Pancreas (tissue), 10 donors: ENCODE data around the gene USP3. TPM values are rescaled to one million over a fixed set of nuclear protein-coding genes. Genes with fewer than 3 reads are reported as not detected.

Experiments
- ATAC-seq, 4 donors: fragments of 200-7000 bp; cut with Tn5 transposase; one replicate each; pipeline versions ENCODE4 v1.8.0 to v1.9.1; 2020; ENCODE audit warnings: mild to moderate bottlenecking in 4 of 4, moderate library complexity in 4 of 4
- DNase-seq, 6 donors: peaks; one replicate each; pipeline ENCODE4 v3.0.0-alpha.2; 2020
- FAIRE-seq: peaks from 2 replicates; lab custom pipeline; 2012; peaks lifted over from hg19 to GRCh38; lab: Jason Lieb, UNC
- H3K27ac ChIP-seq, 4 donors: fragments of 200-600 bp; sonication (generic); 1 replicate in 3 of 4; 2 replicates in 1 of 4; pipeline versions ENCODE4 v1.5.0 to v1.8.0; 2020
- H3K27me3 ChIP-seq, 4 donors: fragments of 200-600 bp; one replicate each; pipeline ENCODE4 v1.8.0; 2021
- H3K36me3 ChIP-seq, 3 donors: fragments of 200-600 bp; sonication (generic) in 1 of 3; one replicate each; pipeline versions ENCODE4 v1.5.0 to v1.8.0; 2020 to 2021
- H3K4me1 ChIP-seq, 3 donors: fragments of 200-600 bp; one replicate each; pipeline ENCODE4 v1.8.0; 2021
- H3K4me3 ChIP-seq, 4 donors: fragments of 200-600 bp; sonication (generic) in 2 of 4; one replicate each; pipeline versions ENCODE4 v1.5.0 to v1.8.0; 2020 to 2021
- H3K9me3 ChIP-seq, 4 donors: fragments of 200-600 bp; one replicate each; pipeline ENCODE4 v1.8.0; 2021
- WGBS, 2 donors: extraction: QIAGEN DNeasy Blood & Tissue Kit; methylation state at CpG; one replicate each; pipeline ENCODE4 v1.1.7; 2013; 5-methylcytosine and 5-hydroxymethylcytosine counted together
- intact Hi-C, 3 donors: fragments of 100-400 bp; cut with DNase I; formaldehyde crosslinking; loops; one replicate each; pipeline versions ENCODE4 v1.11.1 to v1.14.2; 2022
- polyA plus RNA-seq, 2 donors: library from polyadenylated mRNA; stranded (reverse); fragments of 200-250 nt; gene quantifications; one replicate each; pipeline ENCODE4 v1.2.3, GENCODE V29; 2013
- total RNA-seq, 6 donors: library from RNA; stranded (reverse); fragmentation: NEBNext Ultra II Directional in 4 of 6; extraction: Animal tissue kit (Norgen Biotek cat#: 25700) in 4 of 6; gene quantifications; one replicate each; pipeline versions ENCODE4 v1.2.1 to v1.2.4, GENCODE V29; 2021 to 2023
- TF ChIP-seq, protein P1 (sequence below), 4 donors: fragments of 200-600 bp; sonication (generic) in 3 of 4; IDR thresholded peaks; one replicate each; pipeline versions ENCODE4 v1.5.0 to v1.8.0; 2021; ENCODE audit warnings: antibody characterized with exemption in 4 of 4
- donor health status: healthy with polysubstance abuse.
- donor health status: DM: no; HTN: no; CAD: no; lungs with moderate emphysema.
- donor health status: DM: no; HTN: no; CAD: no.
- donor health status: control.
- donor health status: control.
- donor health status: Bipolar disorder and iron deficiency.
- donor health status: DM: yes; HTN: yes; CAD: no.
- donor health status: DM: no; HTN: no; CAD: no.
- donor health status: DM: no; HTN: no; CAD: no.
- donor health status: DM: yes; HTN: yes; CAD: no.

USP3 gene
- total and polyA plus RNA-seq, 8 donors = 28.5 to 50.8 (median 41.2) TPM

DNA sequence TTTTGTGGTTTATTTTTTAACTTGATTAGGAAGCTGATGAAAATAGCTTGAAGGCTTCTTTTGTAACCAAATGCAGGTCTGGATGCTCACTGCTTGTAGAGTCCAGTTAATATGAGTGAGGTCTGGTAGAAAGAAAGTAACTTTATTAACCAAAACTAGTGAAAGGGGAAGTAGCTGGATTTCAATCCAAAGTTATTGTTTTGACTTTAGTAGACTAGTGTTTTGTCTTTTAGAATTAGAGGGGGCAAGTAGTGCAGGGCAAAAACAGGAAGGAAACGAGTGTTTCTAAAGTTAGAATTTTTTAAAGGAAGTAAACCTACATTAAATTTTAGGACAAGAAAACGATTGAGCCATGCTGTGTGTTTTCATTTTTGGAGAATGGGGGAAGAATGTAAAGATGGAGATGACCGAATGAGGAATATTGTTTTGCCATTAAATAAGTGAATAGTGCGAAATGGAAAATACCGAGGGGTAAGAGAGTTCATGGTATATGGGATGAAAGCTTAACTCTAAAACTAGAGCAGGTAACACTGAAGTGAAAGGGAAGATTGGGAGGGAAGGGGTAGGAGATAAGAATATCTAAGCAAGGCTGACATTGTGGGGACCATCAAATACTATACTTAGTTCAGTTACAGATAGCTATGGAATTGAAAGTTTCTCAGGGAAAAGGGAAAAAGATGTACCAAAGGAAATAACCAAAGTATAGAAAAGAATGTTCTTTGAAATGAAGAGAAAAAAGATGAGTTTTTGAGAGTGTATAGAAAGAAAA is 40.0 kb downstream of the USP3 start:
- Histone ChIP-seq H3K27ac (no peak overlapping the region), H3K9me3 (no peaks in the 10 kb centered on the region), H3K4me3 (no peak overlapping the region), H3K36me3 (peaks cover 0 to 4% (median 0%) of the 10 kb centered on the region in 3 donors), H3K27me3 (no peaks in the 10 kb centered on the region), H3K4me1 (peaks cover 0 to 14% (median 0%) of the 10 kb centered on the region in 3 donors)
- FAIRE-seq = no peak
- TF ChIP-seq, protein P1, sequence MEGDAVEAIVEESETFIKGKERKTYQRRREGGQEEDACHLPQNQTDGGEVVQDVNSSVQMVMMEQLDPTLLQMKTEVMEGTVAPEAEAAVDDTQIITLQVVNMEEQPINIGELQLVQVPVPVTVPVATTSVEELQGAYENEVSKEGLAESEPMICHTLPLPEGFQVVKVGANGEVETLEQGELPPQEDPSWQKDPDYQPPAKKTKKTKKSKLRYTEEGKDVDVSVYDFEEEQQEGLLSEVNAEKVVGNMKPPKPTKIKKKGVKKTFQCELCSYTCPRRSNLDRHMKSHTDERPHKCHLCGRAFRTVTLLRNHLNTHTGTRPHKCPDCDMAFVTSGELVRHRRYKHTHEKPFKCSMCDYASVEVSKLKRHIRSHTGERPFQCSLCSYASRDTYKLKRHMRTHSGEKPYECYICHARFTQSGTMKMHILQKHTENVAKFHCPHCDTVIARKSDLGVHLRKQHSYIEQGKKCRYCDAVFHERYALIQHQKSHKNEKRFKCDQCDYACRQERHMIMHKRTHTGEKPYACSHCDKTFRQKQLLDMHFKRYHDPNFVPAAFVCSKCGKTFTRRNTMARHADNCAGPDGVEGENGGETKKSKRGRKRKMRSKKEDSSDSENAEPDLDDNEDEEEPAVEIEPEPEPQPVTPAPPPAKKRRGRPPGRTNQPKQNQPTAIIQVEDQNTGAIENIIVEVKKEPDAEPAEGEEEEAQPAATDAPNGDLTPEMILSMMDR (IDR thresholded peaks at IDR 0.05) = no peak
- ATAC-seq = peak in 1 of 4 donors; percentile 16
- intact Hi-C loops = no loop called here
- 82% methylated on average over 5 of the region's 5 CpGs for WGBS, 2 donors
- DNase-seq = no peak

DNA sequence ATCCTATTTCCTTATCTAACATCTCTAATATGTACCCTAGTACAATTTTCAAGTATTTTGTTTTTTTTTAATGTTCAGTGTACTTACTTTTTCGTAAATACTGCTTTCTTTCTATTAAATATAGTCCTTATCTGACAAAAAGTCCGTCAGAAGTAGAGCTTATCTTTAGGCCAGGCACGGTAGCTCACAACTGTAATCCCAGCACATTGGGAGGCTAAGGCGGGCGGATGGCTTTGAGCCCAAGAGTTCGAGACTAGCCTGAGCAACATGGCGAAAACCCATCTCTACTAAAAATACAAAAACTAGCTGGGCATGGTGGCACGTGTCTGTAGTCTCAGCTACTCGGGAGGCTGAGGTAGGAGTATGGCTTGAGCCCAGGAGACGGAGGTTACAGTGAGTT is 41.1 kb downstream of the USP3 start:
- Histone ChIP-seq H3K27me3 (no peaks in the 10 kb centered on the region), H3K27ac (no peak overlapping the region), H3K4me1 (peaks cover 0 to 4% (median 0%) of the 10 kb centered on the region in 3 donors), H3K36me3 (peaks cover 0 to 4% (median 0%) of the 10 kb centered on the region in 3 donors), H3K9me3 (no peaks in the 10 kb centered on the region), H3K4me3 (no peak overlapping the region)
- FAIRE-seq (no peak), ATAC-seq (no peak), DNase-seq (no peak)
- intact Hi-C loops = no loop called here
- whole genome bisulfite sequencing, 2 donors = 82 to 84% methylated on average over 10 of the region's 10 CpGs
- TF ChIP-seq, protein P1 (IDR thresholded peaks at IDR 0.05) = no peak

DNA sequence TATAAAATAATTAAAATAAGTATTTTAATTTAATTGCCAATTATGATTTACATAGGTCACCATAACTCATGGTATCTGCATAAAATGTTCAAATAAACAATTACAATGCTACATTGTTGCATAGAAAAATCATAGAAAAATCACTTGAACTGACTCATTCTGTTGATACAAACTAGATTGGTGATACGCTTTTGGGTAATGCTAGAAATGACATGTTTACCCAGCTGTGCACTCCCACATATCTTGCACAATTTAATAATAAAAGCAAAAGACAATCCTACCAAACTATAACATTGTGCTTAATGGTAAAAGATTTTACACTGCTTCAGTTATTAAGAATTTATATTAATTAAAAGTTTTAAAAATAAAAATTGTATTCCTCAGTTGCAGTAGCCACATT is 47.0 kb downstream of the USP3 start:
- peak overlapping the region in 2 of 4 donors; percentile 35 to 79 for H3K27ac ChIP-seq
- TF ChIP-seq, protein P1 (IDR thresholded peaks at IDR 0.05) = no peak
- H3K36me3 ChIP-seq = peaks cover 0 to 4% (median 0%) of the 10 kb centered on the region in 3 donors
- ATAC-seq = peak; percentile 66 to 80 (median 74)
- no peaks in the 10 kb centered on the region for H3K9me3 ChIP-seq
- intact Hi-C loops = no loop called here
- peak in 3 of 6 donors; percentile 42 to 55 (median 48) for DNase-seq
- no peak overlapping the region for H3K4me3 ChIP-seq
- peak; percentile 64 for FAIRE-seq
- no peaks in the 10 kb centered on the region for H3K27me3 ChIP-seq
- H3K4me1 ChIP-seq = peaks cover 24 to 34% (median 33%) of the 10 kb centered on the region in 3 donors
- 34 to 37% methylated on average over 1 of the region's 1 CpG for WGBS, 2 donors

DNA sequence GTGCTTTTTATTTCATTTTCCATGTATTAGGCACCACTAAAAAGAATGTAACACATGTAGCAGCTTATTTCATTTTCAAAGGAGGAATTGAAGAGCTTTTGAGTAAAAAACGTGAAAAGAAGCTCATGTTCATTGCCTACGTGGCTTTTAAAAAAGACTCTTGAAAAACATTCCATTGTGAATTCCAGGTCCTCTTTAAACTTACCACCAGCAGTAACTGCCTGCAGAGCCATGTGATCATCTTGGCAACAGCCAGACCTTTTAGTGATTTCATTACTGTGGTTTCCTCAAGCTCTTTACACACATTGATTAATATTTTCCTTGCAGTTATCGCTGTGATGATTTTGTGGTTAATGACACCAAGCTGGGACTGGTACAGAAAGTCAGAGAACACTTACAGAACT is 49.0 kb downstream of the USP3 start:
- 4 to 6% methylated on average over 3 of the region's 3 CpGs for WGBS, 2 donors
- peak; percentile 83 to 92 (median 90) for ATAC-seq
- peak overlapping the region in 3 of 4 donors; percentile 13 to 79 (median 75) for H3K27ac ChIP-seq
- peak; percentile 89 for FAIRE-seq
- H3K4me1 ChIP-seq = peaks cover 24 to 34% (median 33%) of the 10 kb centered on the region in 3 donors
- peaks cover 0 to 10% (median 0%) of the 10 kb centered on the region in 3 donors for H3K36me3 ChIP-seq
- peak in 3 of 6 donors; percentile 42 to 69 (median 47) for DNase-seq
- TF ChIP-seq, protein P1 (IDR thresholded peaks at IDR 0.05) = no peak
- no peak overlapping the region for H3K4me3 ChIP-seq
- no peaks in the 10 kb centered on the region for H3K27me3 ChIP-seq
- intact Hi-C loops = no loop called here
- no peaks in the 10 kb centered on the region for H3K9me3 ChIP-seq
